HG02763 (cell line): Measurements from ENCODE around the gene RASAL3.
"Not testable (repeated sequence)": the region's sequence is repeated elsewhere in the genome, so short reads cannot be mapped to it uniquely, and the experiment has no call there.

Experiments
- ATAC-seq: cut with Tn5 transposase; IDR thresholded peaks from one replicate; pipeline ENCODE4 v1.9.1; 2021; ENCODE audit warnings: mild to moderate bottlenecking, moderate library complexity; ENCODE audit not compliant: unreplicated experiment

The RASAL3 gene

DNA sequence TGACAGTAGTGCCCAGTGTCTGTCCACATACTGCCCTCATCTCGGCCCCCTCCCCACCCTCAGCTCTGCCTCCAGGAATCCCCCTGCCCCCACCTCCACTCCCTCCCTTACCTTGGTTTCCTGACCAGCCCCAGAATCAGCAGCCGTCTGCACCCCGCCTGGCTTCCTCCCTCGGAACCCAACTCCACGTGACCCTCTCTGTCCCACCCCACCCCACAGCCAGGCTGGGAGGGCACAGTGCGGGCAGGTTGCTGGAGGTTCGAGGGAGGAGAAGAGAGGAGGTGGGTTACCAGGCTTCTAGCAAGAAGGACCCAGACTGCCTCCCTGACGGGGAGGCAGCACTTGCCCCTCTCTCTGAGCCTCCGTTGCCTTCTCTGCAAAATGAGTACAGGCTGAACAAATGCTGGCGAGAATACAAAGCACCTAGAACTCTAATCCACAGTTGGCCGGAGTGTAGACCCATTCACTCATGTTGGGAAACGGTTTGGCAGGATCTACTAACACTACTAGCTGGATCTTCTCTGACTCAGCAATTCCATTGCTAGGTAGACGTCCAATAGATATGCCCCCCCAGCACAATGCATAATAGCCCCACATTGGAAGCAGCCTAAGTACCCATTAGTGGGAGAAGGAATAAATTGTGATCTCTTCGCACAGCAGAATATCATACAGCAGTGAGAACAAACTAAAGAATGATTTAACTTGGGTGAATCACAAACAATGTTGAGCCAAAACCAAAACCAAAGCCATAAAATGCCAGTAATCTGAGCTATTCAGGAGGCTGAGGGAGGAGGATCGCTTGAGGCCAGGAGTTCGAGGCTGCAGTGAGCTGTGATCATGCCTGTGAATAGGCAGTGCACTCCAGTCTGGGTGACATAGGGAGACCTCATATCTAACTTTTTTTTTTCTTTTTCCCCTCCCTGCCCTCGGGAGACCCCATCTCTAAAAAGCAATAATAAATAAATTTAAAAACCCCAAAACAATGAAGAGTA, at the start of gene RASAL3:
RASAL3 (minus strand) TSS at position 151 of the 992 bp plus-strand sequence. CDS start 186 bp downstream, outside the sequence.
- peak; percentile 41 for ATAC-seq

DNA sequence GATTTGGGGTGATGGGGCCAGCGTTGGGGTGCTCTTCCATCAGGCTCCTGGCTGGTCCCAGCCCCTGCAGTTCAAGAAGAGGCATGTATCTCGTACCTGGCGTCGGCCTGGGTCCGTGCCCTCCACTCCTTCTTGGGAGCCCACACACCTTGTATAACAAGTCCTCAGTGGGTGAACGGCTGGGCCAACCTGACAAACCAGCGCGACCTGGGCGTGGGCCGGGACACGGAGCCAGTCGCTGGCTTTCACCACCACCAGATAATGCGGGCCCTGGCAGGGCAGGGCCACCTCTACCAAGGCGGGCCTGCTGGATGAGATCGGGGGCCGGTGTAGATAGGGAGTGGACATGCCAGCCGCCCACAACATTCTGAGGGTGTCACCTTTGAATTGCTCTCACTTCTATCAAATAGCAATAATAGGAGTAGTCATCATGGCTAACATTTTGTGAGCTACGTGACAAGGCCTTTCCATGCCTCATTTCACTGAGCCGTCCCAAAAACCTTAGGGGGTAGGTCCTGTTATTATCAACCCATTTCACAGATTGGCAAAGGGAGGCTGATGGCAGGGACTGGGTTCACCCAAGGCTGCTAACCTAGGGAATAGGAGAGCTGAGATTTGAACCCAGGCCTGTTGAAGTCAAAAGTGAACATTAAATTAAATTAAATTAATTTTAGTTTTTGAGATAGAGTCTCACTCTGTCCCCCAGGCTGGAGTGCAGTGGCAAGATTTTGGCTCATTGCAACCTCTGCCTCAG, 47.5 kb upstream of the RASAL3 start:
- ATAC-seq, result no peak

DNA sequence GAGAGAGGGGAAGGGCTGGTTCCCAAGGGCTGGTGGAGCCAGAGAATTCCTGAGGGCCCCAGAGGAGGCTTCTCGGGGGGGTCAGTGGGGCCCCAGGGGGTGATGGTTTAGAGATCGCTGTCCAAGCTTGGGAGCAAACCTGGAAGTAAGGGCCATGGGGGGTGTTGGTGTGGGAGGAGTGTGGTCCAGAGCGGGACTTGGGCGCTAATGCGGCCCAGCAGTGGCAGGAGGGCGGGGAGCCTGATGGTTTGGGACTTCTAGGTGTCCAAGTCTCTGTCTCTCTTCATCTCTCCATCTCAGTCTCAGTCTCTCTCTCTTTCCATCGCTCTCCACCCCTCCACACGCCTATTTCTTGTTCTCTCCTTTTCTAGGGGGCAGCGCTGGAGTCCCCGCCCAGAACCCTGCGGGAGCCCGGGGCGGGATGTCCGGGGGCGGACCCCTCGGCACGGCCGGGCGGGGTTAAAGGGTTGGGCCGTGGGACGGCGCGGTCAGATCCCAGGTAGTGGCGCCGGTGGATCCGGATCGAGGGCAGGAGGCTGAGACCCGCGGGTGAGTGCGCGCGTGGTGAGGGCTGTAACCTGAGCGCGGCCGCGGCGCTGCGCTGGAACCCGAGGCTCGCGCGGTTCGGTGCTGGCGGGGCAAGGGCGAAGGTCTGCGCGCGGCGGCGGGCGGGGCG, 43.8 kb upstream of the RASAL3 start, which contains the start of gene CYP4F22:
CYP4F22 (plus strand) TSS at position 491 of the 676 bp plus-strand sequence. CDS start 16,812 bp downstream, outside the sequence.
- no peak for ATAC-seq

DNA sequence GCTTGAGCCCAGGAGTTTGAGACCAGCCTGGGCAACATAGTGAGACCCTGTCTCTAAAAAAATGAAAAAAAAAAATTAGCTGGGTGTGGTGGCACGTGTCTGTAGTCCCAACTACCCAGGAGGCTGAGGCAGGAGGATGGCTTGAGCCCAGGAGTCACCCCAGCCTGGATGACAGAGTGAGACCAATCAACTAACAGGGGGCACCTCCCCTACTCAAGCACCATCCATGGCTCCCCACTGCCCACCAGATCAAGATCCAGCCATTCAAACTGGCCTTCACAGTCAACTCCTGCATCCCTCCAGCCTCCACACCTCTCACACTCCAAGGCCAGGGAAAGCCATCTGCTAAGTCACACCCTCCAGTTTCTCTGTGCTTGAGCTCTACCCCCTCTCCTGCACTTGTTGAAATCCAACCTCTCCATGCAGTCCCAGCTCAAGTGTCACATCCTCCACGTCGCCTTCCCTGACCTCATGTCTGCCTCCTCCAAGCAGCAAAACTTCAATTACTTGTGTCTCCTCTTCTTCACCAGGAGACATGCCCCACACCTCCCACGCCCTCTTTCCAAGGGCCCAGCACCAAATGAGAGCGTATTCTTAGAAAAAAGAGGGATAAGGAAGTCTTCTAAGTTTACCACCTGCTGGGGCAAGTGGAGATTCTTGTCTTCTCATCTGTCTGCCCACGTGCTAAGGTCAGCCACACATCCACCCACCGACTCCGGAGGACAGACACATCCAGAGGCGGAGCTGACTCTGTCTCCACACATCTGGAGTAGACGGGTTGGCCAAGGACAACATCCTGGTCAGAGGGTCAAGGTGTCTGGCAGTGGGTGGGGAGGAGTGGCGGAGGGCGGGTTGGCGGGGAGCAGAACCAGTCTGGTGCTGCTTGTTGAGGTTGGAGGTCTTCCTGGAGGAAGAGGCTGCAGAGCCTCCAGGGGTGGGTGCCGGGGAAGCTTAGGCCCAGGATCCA, 43.0 kb upstream of the RASAL3 start:
- no peak for ATAC-seq

DNA sequence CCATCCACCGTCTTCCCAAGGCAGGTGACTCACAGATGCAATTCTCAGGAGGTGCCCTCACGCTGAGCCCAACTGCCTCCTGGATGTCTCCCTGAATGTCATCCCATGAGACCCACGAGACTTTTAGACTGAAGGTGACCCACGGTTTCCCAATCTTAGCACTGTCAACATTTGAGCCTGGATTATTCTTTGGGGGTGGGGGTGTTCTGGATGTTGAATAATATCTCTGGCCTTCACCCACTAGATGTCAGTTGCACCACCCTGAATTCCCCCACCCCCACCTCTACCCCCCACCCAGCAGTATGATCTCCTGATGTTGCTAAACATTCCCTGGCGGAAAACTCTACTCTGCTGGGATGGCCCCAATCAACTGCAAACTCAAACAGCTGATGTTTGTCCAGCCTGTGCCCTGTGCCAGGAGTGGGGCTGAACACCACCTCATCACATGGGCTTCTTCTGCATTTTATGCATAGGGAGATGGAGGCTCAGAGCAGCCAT, 41.8 kb upstream of the RASAL3 start:
- ATAC-seq, result no peak

DNA sequence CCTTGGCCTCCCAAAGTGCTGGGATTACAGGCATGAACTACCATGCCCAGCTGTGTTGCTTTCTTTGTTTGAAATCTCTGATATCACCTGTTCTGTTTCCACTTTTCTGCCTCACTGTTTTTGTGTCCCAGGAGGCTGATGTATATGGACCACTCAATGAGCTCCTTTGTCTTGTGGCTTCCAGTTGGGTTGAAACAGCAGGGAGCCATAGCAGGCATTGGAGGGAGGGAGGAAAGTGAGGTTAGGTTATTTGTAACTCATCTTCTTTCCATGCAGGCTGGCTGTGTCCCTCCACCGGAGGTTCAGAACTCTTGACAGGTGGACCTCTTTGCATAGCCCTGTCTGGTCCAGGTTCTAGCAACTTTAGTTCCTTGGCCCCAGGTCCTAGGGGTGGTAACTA, 37.9 kb upstream of the RASAL3 start:
- no peak for ATAC-seq

DNA sequence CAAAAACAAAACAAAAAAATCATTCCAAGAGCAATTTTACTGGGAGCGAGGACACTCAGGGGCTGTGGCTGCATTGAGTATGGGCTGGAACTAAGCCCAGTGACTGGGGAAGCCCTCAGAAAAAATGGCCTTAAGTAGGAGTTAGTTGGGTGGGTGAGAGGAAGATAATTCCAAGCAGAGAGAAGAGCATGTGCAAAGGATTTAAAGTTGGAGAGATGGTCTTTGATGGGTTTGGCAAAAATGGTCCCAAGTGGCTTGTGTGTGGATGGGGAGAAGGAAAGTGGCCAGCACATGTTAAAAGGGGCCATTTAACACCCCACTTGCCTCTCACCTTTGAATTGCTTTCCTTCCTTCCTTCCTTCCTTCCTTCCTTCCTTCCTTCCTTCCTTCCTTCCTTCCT, 37.3 kb upstream of the RASAL3 start:
- ATAC-seq, result no peak

DNA sequence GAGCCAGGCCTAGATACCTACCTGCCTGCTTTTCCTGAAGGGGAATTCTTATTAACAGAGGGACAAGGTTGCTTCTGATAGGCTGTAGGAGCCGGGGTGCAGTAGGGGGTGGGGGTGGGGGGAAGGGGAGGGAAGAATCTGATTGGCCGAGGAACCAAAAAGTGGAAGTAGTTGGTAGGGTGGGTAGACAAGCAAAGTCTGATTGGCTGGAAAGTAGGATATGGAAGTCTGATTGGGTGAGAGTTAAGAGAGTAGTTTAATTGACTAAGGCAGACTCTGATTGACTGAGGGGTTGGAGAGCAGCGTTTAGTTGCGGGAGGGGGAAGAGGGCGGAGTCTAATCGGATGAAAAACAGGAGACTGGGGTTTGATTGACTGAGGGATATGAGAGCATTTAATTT, 34.6 kb upstream of the RASAL3 start:
- ATAC-seq, result no peak

DNA sequence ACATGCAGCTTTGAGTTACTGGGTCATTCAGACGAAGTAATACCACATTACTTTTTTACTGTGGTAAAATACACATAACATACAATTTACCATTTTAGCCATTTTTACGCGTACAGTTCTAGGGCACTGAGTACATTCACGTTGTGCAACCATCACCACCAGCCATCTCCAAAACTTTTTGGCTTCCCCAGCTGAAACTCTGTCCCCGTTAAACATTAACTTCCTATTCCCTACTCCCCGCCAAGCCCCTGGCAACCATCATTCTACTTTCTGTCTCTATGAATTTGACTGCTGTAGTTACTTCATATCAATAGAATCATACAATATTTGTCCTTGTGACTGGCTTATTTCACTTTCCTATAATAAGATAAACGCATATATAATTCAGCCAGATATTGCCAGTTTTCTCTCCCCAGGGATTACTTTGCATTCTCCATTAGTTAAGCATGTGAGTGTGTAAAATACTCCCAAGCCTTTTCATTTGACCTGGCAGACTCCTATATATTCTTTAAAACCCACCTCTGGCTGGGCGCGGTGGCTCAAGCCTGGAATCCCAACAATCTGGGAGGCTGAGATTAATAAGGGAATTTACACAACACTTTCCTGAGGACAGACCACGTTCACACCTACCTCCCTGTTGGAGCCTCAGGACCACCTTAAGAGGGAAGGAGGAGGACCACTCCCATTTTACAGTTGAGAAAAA, 34.0 kb upstream of the RASAL3 start:
- no peak for ATAC-seq

DNA sequence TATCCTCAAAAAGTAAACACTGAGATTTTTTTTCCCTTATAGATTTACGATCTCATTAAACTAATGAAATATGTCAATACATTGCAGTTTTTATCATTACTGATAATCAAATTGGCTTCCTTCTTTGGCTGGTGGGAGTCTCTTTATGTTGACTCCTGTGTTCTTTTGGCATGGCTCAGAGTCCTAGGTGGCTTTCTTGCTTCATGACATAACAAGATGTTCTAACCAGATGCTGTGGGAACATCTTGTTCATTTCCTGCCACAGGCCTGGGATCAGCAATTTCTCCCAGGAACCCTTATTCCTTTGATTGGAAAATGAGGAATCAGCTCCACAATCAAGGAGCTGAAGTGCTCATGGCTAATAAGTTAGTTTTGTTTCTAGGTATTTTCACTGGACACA, 30.8 kb upstream of the RASAL3 start:
- ATAC-seq, result no peak

DNA sequence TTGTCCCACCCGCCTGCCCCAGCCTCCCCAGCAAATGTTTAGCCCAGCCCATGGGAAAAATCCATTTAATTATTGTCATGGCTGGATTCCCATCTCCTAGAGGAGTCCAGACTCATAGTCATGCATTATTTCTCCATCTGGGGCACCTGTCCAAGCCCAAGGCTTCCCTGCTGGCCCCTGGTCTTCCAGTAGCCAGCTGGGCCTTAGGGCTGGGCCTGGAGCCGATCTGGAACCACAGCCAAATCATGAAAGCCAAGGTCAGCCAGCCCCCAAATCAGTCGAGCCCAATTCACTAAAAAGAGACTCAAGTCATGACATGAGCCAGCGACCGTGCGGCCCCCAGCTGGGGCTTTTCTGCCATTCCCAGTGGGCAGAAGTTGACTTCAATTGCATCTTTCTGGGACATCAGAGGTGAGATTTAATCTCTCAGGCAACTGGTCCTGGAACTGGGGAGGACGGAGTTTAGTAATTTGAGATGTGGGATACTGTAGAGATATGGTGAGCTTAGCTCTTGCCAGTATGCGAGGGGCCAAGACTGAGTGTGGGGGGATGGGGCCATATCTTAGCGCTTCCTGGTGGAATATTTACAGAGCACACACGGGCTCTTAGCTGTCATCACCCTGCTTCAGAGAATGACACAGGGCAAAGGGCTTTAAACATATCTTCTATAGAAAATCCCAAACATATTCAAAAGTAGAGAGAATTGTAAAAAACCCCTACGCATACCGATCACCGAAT, 24.3 kb upstream of the RASAL3 start:
- ATAC-seq, result no peak

DNA sequence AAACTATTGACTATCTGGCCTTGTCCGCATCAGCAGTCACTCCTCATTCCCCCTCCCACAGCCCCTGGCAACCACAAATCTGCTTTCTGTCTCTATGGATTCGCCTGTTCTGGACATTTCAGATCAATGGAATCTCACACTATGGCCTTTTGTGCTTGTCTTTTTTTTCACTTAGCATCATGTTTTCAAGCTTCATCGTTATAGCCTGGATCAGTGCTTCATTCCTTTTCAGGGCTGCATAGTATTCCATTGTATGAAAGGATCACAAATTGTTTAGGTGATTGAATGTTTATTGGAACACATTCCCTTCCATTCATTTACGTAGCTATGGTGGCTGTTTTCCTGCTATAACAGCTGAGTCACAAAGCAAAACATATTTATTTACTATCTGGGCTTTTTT, 22.7 kb upstream of the RASAL3 start:
- ATAC-seq, result no peak

DNA sequence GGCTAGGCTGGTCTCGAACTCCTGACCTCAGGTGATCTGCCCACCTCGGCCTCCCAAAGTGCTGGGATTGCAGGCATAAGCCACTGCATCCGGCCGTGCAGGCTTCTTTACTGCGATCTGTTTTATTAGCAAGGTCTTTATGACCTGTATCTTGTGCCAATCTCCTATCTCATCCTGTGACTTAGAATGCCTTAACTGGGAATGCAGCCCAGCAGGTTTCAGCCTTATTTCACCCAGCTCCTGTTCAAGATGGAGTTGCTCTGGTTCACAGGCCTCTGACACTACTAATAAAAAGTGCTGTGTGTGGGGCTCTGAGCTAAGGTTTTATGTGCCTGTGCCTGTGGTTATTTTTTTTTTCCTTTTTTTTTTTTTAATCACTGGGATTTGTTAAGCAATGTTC, 21.4 kb upstream of the RASAL3 start:
- not testable (repeated sequence) for ATAC-seq

DNA sequence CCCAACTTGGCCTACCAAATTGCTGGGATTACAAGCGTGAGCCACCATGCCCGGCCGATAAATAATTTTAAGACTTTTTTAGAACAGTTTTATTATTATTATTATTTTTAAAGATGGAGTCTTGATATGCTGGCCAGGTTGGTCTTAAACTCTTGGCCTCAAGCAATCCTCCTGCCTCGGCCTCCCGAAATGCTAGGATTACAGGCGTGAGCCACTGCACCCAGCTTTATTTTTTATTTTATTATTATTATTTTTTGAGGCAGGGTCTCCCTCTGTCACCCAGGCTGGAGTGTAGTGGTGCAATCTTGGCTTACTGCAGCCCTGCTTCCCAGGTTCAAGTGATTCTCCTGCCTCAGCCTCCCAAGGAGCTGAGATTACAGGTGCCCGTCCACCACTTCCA, 16.7 kb upstream of the RASAL3 start:
- not testable (repeated sequence) for ATAC-seq

DNA sequence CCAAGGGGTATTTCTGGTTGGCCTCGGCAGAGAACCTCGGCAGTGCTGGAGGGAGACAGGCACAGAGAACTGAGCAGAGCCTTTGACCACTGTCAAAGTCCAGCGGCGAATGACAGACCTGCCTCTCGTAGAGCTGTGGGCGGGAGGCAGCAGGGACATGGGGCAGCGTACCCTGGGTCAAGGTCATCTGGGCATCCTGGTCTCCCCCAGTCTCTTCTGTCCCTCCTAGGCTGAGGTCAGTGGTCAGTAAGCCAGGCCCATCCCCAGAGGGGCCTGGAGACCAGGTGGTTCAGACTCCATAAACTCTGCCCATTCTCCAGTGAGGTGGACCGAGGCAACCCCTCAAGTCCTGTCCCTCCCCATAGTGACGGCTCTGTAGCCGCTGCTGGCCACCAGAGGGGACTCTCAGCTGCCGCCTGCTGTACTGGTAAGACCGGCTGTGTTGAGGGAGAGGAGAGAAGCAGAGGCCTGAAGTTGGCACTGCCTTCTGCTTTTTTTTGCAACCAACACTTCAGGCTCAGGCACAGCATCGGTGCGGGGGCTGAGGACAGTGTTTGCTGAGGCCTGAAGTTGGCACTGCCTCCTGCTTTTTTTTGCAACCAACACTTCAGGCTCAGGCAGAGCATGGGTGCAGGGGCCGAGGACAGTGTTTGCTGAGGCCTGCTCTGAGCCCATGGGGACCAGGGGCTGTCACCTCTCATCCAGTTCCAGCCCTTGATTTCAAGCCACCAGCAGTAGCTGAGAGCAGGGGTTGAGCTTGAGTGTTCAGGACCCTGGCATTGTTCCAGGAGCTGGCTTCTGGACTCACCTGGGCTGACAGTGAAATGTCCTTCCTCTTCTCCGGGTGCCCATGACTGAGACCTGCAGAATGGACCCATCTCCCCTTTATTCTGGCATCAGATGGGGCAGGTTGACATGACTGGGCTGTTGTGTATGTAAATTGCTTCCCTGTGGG, 15.3 kb upstream of the RASAL3 start, which contains the start of gene PGLYRP2:
PGLYRP2 (minus strand) TSS at position 111 of the 955 bp plus-strand sequence. CDS start 130 bp downstream, outside the sequence.
- ATAC-seq, result no peak

DNA sequence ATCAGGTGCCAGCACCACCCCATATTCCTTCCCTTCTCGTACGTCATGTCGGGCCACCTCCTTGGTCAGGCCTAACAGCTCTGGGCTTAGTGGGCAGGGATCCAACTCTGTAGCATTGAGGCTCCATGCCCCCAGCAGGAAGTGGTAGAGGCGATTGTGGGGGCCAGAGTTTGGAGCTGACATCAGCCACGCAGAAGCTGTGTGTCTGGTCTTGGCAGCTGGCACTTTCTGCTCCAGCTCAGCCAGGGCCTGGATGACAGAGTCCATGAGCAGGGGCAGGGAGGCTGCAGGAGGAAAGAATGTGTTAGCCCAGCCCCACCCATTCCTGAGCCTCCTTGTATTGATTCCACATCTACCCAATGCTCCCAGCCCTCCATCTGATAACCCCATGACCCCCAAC, 12.0 kb upstream of the RASAL3 start:
- no peak for ATAC-seq

DNA sequence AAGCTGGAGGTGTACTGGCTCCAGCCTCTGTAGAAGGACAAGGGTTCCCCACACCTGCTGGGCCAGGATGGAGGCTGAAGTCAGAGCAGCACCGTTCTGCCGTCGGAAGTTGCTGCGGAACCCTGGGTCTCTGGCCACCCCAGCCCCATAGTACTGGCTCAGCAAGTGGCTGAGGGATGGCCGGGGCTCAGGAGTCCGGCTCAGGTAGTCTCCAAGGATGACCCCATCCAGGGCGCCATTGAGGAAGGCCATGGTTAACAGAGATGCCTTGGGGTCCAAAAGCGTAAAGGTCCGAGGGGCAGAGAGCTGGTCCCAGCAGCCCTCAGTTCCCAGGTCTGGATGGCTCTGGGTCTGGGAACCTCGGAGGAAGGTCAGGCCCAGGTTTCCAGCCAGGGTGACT, 11.3 kb upstream of the RASAL3 start:
- ATAC-seq, result no peak
